Osteoblast (primary cell): ENCODE data around the gene RIPOR3. TPM values are rescaled to one million over a fixed set of nuclear protein-coding genes. Genes with fewer than 3 reads are reported as not detected.

Experiments used
- DNase-seq: peaks from one replicate; pipeline ENCODE4 v3.0.0; 2011; ENCODE audit warnings: low spot score, mixed read lengths; ENCODE audit not compliant: insufficient read length; ENCODE audit errors: missing footprints
- H2AFZ ChIP-seq: 2 replicates; pipeline ENCODE4 v1.6.0; 2011; ENCODE audit warnings: mild to moderate bottlenecking, low read length
- H3K27ac ChIP-seq: 2 replicates; pipeline ENCODE4 v1.5.1; 2011; ENCODE audit warnings: mild to moderate bottlenecking, low read depth, low read length, moderate library complexity
- H3K27me3 ChIP-seq: 2 replicates; pipeline ENCODE4 v1.6.0; 2012; ENCODE audit warnings: mild to moderate bottlenecking, control low read depth, inconsistent platforms, low read length, moderate library complexity; ENCODE audit not compliant: insufficient read depth
- H3K36me3 ChIP-seq: 2 replicates; pipeline ENCODE4 v1.5.1; 2011; ENCODE audit warnings: mild to moderate bottlenecking, low read length, control low read depth, moderate library complexity; ENCODE audit not compliant: insufficient read depth
- H3K4me1 ChIP-seq: 2 replicates; pipeline ENCODE4 v1.5.1; 2011; ENCODE audit warnings: mild to moderate bottlenecking, low read length, control low read depth, moderate library complexity; ENCODE audit not compliant: insufficient read depth
- H3K4me2 ChIP-seq: 2 replicates; pipeline ENCODE4 v1.6.0; 2011; ENCODE audit warnings: mild to moderate bottlenecking, low read length; ENCODE audit not compliant: insufficient read depth
- H3K4me3 ChIP-seq: fragments of 200-600 bp; sonication (generic); 3 replicates; pipeline ENCODE4 v1.5.1; 2012; ENCODE audit warnings: mild to moderate bottlenecking, low read length, inconsistent platforms; ENCODE audit not compliant: insufficient read depth
- H3K79me2 ChIP-seq: 2 replicates; pipeline ENCODE4 v1.6.0; 2012; ENCODE audit warnings: mild to moderate bottlenecking, low read length, control low read depth, inconsistent platforms; ENCODE audit not compliant: insufficient read depth
- H3K9me3 ChIP-seq: 2 replicates; pipeline ENCODE4 v1.5.1; 2011; ENCODE audit warnings: low read depth, low read length, control low read depth
- H4K20me1 ChIP-seq: 2 replicates; pipeline ENCODE4 v1.6.0; 2012; ENCODE audit warnings: mild to moderate bottlenecking, low read length, control low read depth; ENCODE audit not compliant: insufficient read depth
- total RNA-seq: library from RNA; depleted of rRNA; stranded (reverse); fragments of >200 nt; gene quantifications from 2 replicates; pipeline ENCODE4 v1.2.3, GENCODE V29; 2012
- TF ChIP-seq, protein P1 (sequence below): IDR thresholded peaks from 2 replicates; pipeline ENCODE4 v1.5.1; 2011; ENCODE audit warnings: mild to moderate bottlenecking, low read depth, low read length, moderate library complexity; ENCODE audit errors: extremely low read depth

Gene RIPOR3
- total RNA-seq, 1 donor, result 1.1 TPM

DNA sequence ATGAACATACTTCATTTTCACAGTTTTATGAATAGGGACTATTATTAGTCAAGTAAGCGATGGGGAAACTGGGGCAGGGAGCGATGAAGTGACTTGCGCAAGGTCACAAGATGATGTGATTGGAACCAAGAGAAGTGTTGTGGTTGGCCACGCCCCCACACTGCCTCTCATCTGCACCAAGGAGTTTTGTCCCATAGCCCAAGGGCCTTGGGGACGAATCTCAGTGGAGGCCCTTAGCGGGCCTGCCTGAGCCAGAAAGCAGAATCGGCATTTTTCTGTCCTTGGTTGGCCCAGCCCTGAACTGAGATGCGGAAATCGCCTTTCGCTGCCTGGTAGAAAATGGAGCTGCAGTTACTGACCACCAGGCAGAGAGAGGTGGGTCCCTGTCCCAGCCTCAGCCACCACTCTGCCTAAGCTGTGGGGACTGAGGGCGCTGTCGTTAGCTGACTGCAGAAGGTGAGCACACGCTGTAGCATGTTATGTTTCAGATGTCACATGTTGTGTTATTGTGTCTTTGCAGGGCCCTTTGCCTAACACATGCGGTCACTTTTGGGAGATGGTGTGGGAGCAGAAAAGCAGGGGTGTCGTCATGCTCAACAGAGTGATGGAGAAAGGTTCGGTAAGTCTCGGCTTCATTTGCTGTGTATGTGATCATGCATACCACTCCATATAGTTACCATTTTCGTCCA, 123.3 kb downstream of the RIPOR3 start:
- H3K36me3 ChIP-seq, result peaks cover 43% of the 10 kb centered on the region
- H3K4me3 ChIP-seq, result no peak overlapping the region
- H3K9me3 ChIP-seq, result no peaks in the 10 kb centered on the region
- no peak overlapping the region for H2AFZ ChIP-seq
- H3K79me2 ChIP-seq, result peaks cover 89% of the 10 kb centered on the region
- no peaks in the 10 kb centered on the region for H3K27me3 ChIP-seq
- peaks cover 18% of the 10 kb centered on the region for H3K4me1 ChIP-seq
- H3K4me2 ChIP-seq, result no peak overlapping the region
- peaks cover 20% of the 10 kb centered on the region for H4K20me1 ChIP-seq
- no peak overlapping the region for H3K27ac ChIP-seq
- DNase-seq, result no peak
- TF ChIP-seq, protein P1, sequence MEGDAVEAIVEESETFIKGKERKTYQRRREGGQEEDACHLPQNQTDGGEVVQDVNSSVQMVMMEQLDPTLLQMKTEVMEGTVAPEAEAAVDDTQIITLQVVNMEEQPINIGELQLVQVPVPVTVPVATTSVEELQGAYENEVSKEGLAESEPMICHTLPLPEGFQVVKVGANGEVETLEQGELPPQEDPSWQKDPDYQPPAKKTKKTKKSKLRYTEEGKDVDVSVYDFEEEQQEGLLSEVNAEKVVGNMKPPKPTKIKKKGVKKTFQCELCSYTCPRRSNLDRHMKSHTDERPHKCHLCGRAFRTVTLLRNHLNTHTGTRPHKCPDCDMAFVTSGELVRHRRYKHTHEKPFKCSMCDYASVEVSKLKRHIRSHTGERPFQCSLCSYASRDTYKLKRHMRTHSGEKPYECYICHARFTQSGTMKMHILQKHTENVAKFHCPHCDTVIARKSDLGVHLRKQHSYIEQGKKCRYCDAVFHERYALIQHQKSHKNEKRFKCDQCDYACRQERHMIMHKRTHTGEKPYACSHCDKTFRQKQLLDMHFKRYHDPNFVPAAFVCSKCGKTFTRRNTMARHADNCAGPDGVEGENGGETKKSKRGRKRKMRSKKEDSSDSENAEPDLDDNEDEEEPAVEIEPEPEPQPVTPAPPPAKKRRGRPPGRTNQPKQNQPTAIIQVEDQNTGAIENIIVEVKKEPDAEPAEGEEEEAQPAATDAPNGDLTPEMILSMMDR, result no peak

DNA sequence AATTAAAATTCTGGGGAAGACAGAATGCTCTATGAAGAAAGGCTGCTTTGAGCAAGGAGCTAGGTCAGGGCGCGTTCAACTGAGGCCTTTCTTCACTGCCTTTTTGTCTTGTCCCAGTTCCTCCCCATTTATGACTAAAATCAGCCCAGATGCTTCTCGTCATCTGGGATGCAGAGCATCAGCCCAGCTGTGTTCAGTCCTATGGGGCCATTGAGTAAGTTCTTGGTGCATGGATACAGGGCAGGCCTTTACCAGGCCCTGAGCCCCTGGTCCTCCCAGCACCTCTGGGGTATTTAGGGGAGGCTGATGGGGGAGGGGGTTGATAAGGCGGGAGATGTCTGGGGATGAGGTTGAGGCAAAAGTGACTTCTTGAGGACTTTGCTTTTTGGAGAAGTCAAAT, 125.5 kb downstream of the RIPOR3 start:
- H3K4me3 ChIP-seq, result no peak overlapping the region
- H3K79me2 ChIP-seq, result peaks cover 86% of the 10 kb centered on the region
- H3K4me1 ChIP-seq, result peaks cover 23% of the 10 kb centered on the region
- TF ChIP-seq, protein P1, result no peak
- H4K20me1 ChIP-seq, result peaks cover 9% of the 10 kb centered on the region
- DNase-seq, result no peak
- no peaks in the 10 kb centered on the region for H3K27me3 ChIP-seq
- H2AFZ ChIP-seq, result no peak overlapping the region
- H3K27ac ChIP-seq, result no peak overlapping the region
- H3K9me3 ChIP-seq, result no peaks in the 10 kb centered on the region
- H3K4me2 ChIP-seq, result no peak overlapping the region
- H3K36me3 ChIP-seq, result peaks cover 55% of the 10 kb centered on the region

DNA sequence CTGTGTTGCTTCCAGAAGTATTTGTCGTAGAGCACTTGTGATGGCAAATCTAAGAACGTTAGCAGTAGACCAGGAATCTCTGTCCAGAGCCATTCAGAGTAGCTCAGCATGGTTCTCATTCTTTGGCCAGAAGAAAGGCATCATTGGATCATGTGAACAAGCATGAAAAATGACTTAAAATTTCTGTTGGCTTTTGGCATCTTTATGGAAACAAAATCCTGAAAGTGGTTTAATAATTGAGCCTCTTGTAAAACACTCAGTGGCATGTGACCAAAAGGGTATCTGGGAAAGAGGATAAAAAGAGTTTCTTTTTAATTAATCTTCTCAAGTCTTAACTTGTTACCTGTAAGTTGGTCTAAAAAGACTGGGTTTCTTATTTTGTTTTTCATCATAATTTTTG, 126.0 kb downstream of the RIPOR3 start:
- peaks cover 28% of the 10 kb centered on the region for H3K4me1 ChIP-seq
- peaks cover 8% of the 10 kb centered on the region for H4K20me1 ChIP-seq
- peaks cover 85% of the 10 kb centered on the region for H3K79me2 ChIP-seq
- H3K27ac ChIP-seq, result peak overlapping the region; percentile 5
- TF ChIP-seq, protein P1, result no peak
- H3K36me3 ChIP-seq, result peaks cover 55% of the 10 kb centered on the region
- DNase-seq, result no peak
- H3K9me3 ChIP-seq, result no peaks in the 10 kb centered on the region
- no peak overlapping the region for H3K4me2 ChIP-seq
- no peak overlapping the region for H3K4me3 ChIP-seq
- H2AFZ ChIP-seq, result no peak overlapping the region
- no peaks in the 10 kb centered on the region for H3K27me3 ChIP-seq

DNA sequence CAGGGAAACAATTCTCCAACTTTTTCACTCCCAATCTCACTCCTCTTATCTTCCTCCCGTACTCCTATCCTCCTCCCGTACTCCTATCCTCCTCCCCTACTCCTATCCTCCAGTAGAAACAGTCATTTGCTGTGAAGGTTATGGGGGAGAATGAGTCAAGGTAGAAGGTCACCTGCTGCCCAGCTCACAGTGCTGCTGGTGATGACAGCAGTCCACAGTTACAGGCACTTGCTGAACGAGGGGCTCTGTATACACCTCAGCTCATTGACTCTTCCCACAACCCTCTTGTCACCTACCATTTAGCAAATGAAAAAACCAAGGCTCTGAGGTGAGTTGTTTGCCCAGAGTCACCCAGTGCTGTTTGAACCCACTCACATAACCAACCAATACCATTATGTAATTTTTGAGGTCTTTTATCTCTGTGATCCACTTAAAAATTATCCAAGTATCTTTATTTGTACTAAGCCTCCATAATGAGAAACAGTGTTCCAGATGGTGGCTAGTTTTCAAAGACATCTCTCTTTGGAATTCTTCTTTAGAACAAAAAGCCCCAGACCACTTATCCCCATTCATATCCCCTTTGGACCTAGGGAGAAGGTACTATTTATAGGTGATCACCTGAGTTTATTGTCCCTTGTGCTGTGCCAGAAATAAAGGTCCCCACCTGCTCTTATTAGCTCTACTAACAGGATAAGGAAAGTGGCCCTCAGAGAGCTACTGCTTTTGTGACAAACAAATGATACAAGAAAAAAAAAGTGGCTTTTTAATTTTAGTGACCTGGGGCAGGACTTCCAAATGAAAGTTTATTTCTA, 128.0 kb downstream of the RIPOR3 start:
- Histone ChIP-seq H3K9me3 (no peaks in the 10 kb centered on the region), H3K79me2 (peaks cover 87% of the 10 kb centered on the region), H2AFZ (no peak overlapping the region), H3K27ac (peak overlapping the region; percentile 93), H3K4me2 (no peak overlapping the region), H3K27me3 (no peaks in the 10 kb centered on the region), H3K4me3 (no peak overlapping the region), H3K4me1 (peaks cover 44% of the 10 kb centered on the region), H3K36me3 (peaks cover 44% of the 10 kb centered on the region), H4K20me1 (peaks cover 8% of the 10 kb centered on the region)
- no peak for DNase-seq
- TF ChIP-seq, protein P1, result no peak
